Keratinocyte (primary cell): ENCODE measurements around the gene PRPF6. TPM values are rescaled to one million over a fixed set of nuclear protein-coding genes. Genes with fewer than 3 reads are reported as not detected.

Experiments
- DNase-seq: peaks from one replicate; pipeline ENCODE4 v3.0.0-alpha.2; 2011; ENCODE audit warnings: low read depth, missing footprints, low spot score
- FAIRE-seq: peaks from 2 replicates; lab custom pipeline; 2011; peaks lifted over from hg19 to GRCh38; lab: Jason Lieb, UNC
- H2AFZ ChIP-seq: 2 replicates; pipeline ENCODE4 v1.6.0; 2012; ENCODE audit warnings: low read length, control low read depth, inconsistent platforms; ENCODE audit not compliant: control insufficient read depth
- H3K27ac ChIP-seq: 2 replicates; pipeline ENCODE4 v1.5.1; 2011; ENCODE audit warnings: low read length; ENCODE audit not compliant: control insufficient read depth, insufficient read depth
- H3K27me3 ChIP-seq: 3 replicates; pipeline ENCODE4 v1.6.0; 2011; ENCODE audit warnings: low read length; ENCODE audit not compliant: control insufficient read depth, insufficient read depth; ENCODE audit errors: extremely low read depth
- H3K36me3 ChIP-seq, 2 experiments: 2 replicates in 1 of 2; 3 replicates in 1 of 2; pipeline ENCODE4 v1.5.1; 2011; ENCODE audit warnings: low read length in 2 of 2, mild to moderate bottlenecking in 1 of 2; ENCODE audit not compliant: control insufficient read depth in 2 of 2, insufficient read depth in 2 of 2; ENCODE audit errors: extremely low read depth in 1 of 2
- H3K4me1 ChIP-seq: 3 replicates; pipeline ENCODE4 v1.5.1; 2011; ENCODE audit warnings: low read length; ENCODE audit not compliant: control insufficient read depth, insufficient read depth; ENCODE audit errors: extremely low read depth
- H3K4me2 ChIP-seq: 3 replicates; pipeline ENCODE4 v1.6.0; 2011; ENCODE audit warnings: low read depth, low read length; ENCODE audit not compliant: control insufficient read depth, insufficient read depth; ENCODE audit errors: extremely low read depth
- H3K4me3 ChIP-seq, 3 experiments: fragments of 200-600 bp in 1 of 3; sonication (generic) in 1 of 3; 2 replicates in 2 of 3; 3 replicates in 1 of 3; pipeline ENCODE4 v1.5.1; 2011 to 2016; ENCODE audit warnings: low read length in 3 of 3, mild to moderate bottlenecking in 3 of 3, control low read depth in 2 of 3, inconsistent platforms in 1 of 3, low read depth in 1 of 3, mixed read lengths in 1 of 3, mixed run types in 1 of 3, moderate library complexity in 1 of 3; ENCODE audit not compliant: control insufficient read depth in 2 of 3, insufficient read depth in 2 of 3; ENCODE audit errors: extremely low read depth in 1 of 3
- H3K79me2 ChIP-seq: 2 replicates; pipeline ENCODE4 v1.6.0; 2012; ENCODE audit warnings: low read length; ENCODE audit not compliant: control insufficient read depth, insufficient read depth
- H3K9ac ChIP-seq: 3 replicates; pipeline ENCODE4 v1.6.0; 2011; ENCODE audit warnings: low read length; ENCODE audit not compliant: control insufficient read depth, insufficient read depth; ENCODE audit errors: extremely low read depth
- H3K9me1 ChIP-seq: 3 replicates; pipeline ENCODE4 v1.6.0; 2011; ENCODE audit warnings: low read length; ENCODE audit not compliant: control insufficient read depth, insufficient read depth; ENCODE audit errors: extremely low read depth
- H3K9me3 ChIP-seq: 2 replicates; pipeline ENCODE4 v1.5.1; 2012; ENCODE audit warnings: low read depth, low read length; ENCODE audit not compliant: control insufficient read depth
- H4K20me1 ChIP-seq: 3 replicates; pipeline ENCODE4 v1.6.0; 2011; ENCODE audit warnings: low read length; ENCODE audit not compliant: control insufficient read depth, insufficient read depth; ENCODE audit errors: extremely low read depth
- EZH2 ChIP-seq: IDR thresholded peaks from one replicate; pipeline ENCODE4 v1.6.1; 2012; ENCODE audit warnings: inconsistent platforms, mild to moderate bottlenecking, low read length, moderate library complexity
- dilution Hi-C: fragments of 300-500 bp; cut with MboI; formaldehyde crosslinking; loops from one replicate; pipeline ENCODE4 v1.7.0; 2020; ENCODE audit warnings: low sequenced_read_pairs; ENCODE audit not compliant: extremely low pct_ligation_motif_present
- polyA plus RNA-seq, 5 experiments: library from polyadenylated mRNA; depleted of rRNA in 3 of 5; stranded (reverse) in 3 of 5; stranded (forward) in 1 of 5; unstranded in 1 of 5; fragments of >200 nt; gene quantifications; 1 replicate in 1 of 5; 2 replicates in 3 of 5; 3 replicates in 1 of 5; pipeline versions ENCODE4 v1.2.1 to v1.2.3, GENCODE V29; 2011 to 2012; ENCODE audit warnings: missing spikeins in 2 of 5, low read depth in 1 of 5, low replicate concordance in 1 of 5
- TF ChIP-seq, protein P1 (sequence below), 3 experiments: IDR thresholded peaks in 1 of 3; conservative IDR thresholded peaks in 1 of 3; optimal IDR thresholded peaks in 1 of 3; 2 replicates in 2 of 3; 3 replicates in 1 of 3; pipeline versions ENCODE3 to v1.5.1; 2011; ENCODE audit warnings: low read length in 3 of 3, mild to moderate bottlenecking in 3 of 3, moderate library complexity in 2 of 3, control low read depth in 1 of 3, inconsistent platforms in 1 of 3; ENCODE audit not compliant: insufficient read depth in 2 of 3; ENCODE audit errors: extremely low read depth in 1 of 3

PRPF6 gene
- polyA plus RNA-seq, 1 donor (not counting 4 experiments of a cell fraction or from before 2014, with no cell fraction given): 30.5 TPM

DNA sequence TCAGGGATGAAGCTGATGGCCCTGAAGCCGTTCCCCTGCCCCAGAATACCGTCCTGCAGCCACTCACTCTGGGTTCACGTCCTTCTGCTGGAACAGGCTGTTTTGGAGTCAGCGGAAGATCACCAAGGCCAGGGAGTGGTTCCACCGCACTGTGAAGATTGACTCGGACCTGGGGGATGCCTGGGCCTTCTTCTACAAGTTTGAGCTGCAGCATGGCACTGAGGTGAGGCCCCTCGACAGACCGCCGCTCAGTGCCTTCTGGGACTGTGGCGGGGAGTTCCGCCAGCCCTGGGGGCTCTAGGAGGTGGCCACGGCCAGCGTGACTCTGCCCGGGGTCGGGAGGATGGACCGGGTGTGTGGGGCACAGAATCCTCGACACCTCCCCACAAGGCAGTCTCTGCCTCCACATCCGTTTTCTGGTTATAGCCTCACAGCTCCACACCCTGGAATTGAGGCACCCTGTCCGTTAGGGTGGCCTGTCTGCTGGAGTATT is 50.9 kb downstream of the PRPF6 start:
- Histone ChIP-seq H3K4me3 (no peak overlapping the region), H3K9me1 (no peaks in the 10 kb centered on the region), H3K4me2 (no peak overlapping the region), H4K20me1 (no peaks in the 10 kb centered on the region), H3K9me3 (no peaks in the 10 kb centered on the region), H3K79me2 (no peaks in the 10 kb centered on the region), H3K9ac (no peak overlapping the region), H3K36me3 (peaks cover 16 to 32% of the 10 kb centered on the region in 2 experiments), H2AFZ (no peak overlapping the region), H3K27me3 (peaks cover under 1% of the 10 kb centered on the region), H3K27ac (no peak overlapping the region), H3K4me1 (no peaks in the 10 kb centered on the region)
- no peak for TF ChIP-seq EZH2
- TF ChIP-seq, protein P1, sequence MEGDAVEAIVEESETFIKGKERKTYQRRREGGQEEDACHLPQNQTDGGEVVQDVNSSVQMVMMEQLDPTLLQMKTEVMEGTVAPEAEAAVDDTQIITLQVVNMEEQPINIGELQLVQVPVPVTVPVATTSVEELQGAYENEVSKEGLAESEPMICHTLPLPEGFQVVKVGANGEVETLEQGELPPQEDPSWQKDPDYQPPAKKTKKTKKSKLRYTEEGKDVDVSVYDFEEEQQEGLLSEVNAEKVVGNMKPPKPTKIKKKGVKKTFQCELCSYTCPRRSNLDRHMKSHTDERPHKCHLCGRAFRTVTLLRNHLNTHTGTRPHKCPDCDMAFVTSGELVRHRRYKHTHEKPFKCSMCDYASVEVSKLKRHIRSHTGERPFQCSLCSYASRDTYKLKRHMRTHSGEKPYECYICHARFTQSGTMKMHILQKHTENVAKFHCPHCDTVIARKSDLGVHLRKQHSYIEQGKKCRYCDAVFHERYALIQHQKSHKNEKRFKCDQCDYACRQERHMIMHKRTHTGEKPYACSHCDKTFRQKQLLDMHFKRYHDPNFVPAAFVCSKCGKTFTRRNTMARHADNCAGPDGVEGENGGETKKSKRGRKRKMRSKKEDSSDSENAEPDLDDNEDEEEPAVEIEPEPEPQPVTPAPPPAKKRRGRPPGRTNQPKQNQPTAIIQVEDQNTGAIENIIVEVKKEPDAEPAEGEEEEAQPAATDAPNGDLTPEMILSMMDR (optimal IDR thresholded peaks at IDR 0.05 in 1 of 3, IDR thresholded peaks at IDR 0.05 in 1 of 3, conservative IDR thresholded peaks at IDR 0.05 in 1 of 3; ENCODE audit: extremely low read depth in 1 of 3, insufficient read depth in 2 of 3, low read length in 3 of 3): no peak
- DNase-seq (no peak), FAIRE-seq (no peak)
- dilution Hi-C loops: no loop called here

DNA sequence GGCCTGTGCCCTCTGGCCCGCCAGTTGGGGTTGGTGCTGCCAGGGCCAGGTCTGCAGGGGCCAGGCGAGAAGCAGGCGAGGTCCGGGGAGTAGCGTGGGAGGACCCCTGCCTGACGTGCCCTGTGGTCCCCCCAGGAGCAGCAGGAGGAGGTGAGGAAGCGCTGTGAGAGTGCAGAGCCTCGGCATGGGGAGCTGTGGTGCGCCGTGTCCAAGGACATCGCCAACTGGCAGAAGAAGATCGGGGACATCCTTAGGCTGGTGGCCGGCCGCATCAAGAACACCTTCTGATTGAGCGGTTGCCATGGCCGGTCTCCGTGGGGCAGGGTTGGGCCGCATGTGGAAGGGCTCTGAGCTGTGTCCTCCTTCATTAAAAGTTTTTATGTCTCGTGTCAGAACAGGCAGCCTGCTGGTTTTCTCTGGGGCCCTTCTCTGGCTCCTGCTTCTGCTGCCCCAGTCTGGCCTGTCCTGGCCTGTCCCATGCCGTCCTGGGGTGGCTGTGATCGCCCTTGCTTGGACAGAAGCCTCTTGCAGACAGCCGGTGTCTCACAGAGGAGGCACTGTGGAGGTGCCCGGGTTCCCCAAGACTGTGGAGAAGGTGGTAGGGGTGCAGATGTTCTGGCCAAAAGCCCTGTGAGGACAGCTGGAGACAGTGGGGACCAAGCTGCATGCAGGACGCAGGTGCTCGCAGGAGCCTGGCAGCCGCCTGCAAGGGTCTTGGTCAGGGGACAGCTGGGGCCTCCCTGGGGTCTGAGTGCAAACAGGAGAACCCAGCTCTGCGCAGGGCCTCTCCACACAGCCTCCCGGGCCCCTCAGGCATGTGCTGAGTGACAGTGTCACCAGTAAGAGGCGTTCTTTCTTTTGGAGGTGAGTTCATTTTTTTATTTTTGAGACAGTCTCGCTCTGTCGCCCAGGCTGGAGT is 52.0 kb downstream of the PRPF6 start:
- H3K79me2 ChIP-seq: no peaks in the 10 kb centered on the region
- no peak overlapping the region for H3K9ac ChIP-seq
- no peak overlapping the region for H3K27ac ChIP-seq
- H4K20me1 ChIP-seq: no peaks in the 10 kb centered on the region
- DNase-seq (no peak), FAIRE-seq (no peak)
- peaks cover 7% of the 10 kb centered on the region for H3K27me3 ChIP-seq
- no peak for TF ChIP-seq EZH2
- TF ChIP-seq, protein P1 (optimal IDR thresholded peaks at IDR 0.05 in 1 of 3, IDR thresholded peaks at IDR 0.05 in 1 of 3, conservative IDR thresholded peaks at IDR 0.05 in 1 of 3; ENCODE audit: extremely low read depth in 1 of 3, insufficient read depth in 2 of 3, low read length in 3 of 3): no peak
- no peak overlapping the region for H2AFZ ChIP-seq
- no peaks in the 10 kb centered on the region for H3K9me3 ChIP-seq
- peaks cover 8 to 22% of the 10 kb centered on the region in 2 experiments for H3K36me3 ChIP-seq
- H3K9me1 ChIP-seq: no peaks in the 10 kb centered on the region
- no peak overlapping the region for H3K4me3 ChIP-seq
- no peak overlapping the region for H3K4me2 ChIP-seq
- dilution Hi-C loops: no loop called here
- H3K4me1 ChIP-seq: no peaks in the 10 kb centered on the region
